Activated T-helper 2 cell treated with anti-CD3 and anti-CD28 coated beads, Interferon-gamma antibody, Interleukin-2, Interleukin-4, amounts not matched to agents 10 μg/mL and 5 μg/mL and 100 μg/mL, durations not matched to agents 14 hours and 24 hours and 36 hours (primary cell): Measurements from ENCODE around the gene SREBF2. TPM values are rescaled to one million over a fixed set of nuclear protein-coding genes. Genes with fewer than 3 reads are reported as not detected.

Experiments
- DNase-seq: peaks from one replicate; pipeline ENCODE4 v3.0.0; 2021; ENCODE audit warnings: low spot score
- H3K27ac Mint-ChIP-seq: one replicate; pipeline ENCODE4 v1.8.0; 2021; ENCODE audit warnings: mixed read lengths
- H3K27me3 Mint-ChIP-seq: one replicate; pipeline ENCODE4 v1.8.0; 2021; ENCODE audit warnings: low read depth, mixed read lengths
- H3K36me3 Mint-ChIP-seq: one replicate; pipeline ENCODE4 v1.8.0; 2021; ENCODE audit warnings: low read depth, mixed read lengths
- H3K4me1 Mint-ChIP-seq: one replicate; pipeline ENCODE4 v1.8.0; 2021; ENCODE audit warnings: low read depth, mixed read lengths
- H3K4me3 Mint-ChIP-seq: one replicate; pipeline ENCODE4 v1.8.0; 2021; ENCODE audit warnings: low read depth, mild to moderate bottlenecking, moderate library complexity, mixed read lengths
- H3K9me3 Mint-ChIP-seq: one replicate; pipeline ENCODE4 v1.8.0; 2021; ENCODE audit warnings: mixed read lengths
- intact Hi-C: fragments of 100-400 bp; cut with micrococcal nuclease; formaldehyde crosslinking; loops from one replicate; pipeline ENCODE4 v1.15.1; 2023
- total RNA-seq: library from RNA; stranded (reverse); gene quantifications from 2 replicates; pipeline ENCODE4 v1.2.3, GENCODE V29; 2022

SREBF2 gene
- total RNA-seq, 1 donor from 2014 or later: 191 TPM

- no peaks in the 10 kb centered on the region for H3K9me3 Mint-ChIP-seq
- H3K4me1 Mint-ChIP-seq: peaks cover 8% of the 10 kb centered on the region
- DNase-seq: no peak
- H3K4me3 Mint-ChIP-seq: peak overlapping the region; percentile 42
- intact Hi-C loops: no loop called here
- H3K27ac Mint-ChIP-seq: no peak overlapping the region
- no peaks in the 10 kb centered on the region for H3K36me3 Mint-ChIP-seq
- peaks cover 20% of the 10 kb centered on the region for H3K27me3 Mint-ChIP-seq
Observed at GRCh38 chr22:41919357-41920224, 86.7 kb downstream of the SREBF2 start.

GRCh38 chr22:41920271-41920976, 87.5 kb downstream of the SREBF2 start:
- Mint-ChIP-seq H3K4me3 (no peak overlapping the region), H3K27ac (no peak overlapping the region)

GRCh38 chr22:41922328-41922727, 89.4 kb downstream of the SREBF2 start:
- peaks cover 14% of the 10 kb centered on the region for H3K27me3 Mint-ChIP-seq
- no peak overlapping the region for H3K4me3 Mint-ChIP-seq
- H3K36me3 Mint-ChIP-seq: no peaks in the 10 kb centered on the region
- H3K27ac Mint-ChIP-seq: no peak overlapping the region
- H3K4me1 Mint-ChIP-seq: peaks cover 9% of the 10 kb centered on the region
- intact Hi-C loops: no loop called here
- H3K9me3 Mint-ChIP-seq: no peaks in the 10 kb centered on the region
- DNase-seq: no peak

More at GRCh38 chr22:41920271-41920976, 87.5 kb downstream of the SREBF2 start:
- DNase-seq: no peak
- intact Hi-C loops: no loop called here
- Mint-ChIP-seq H3K9me3 (no peaks in the 10 kb centered on the region), H3K36me3 (no peaks in the 10 kb centered on the region), H3K4me1 (peaks cover 9% of the 10 kb centered on the region), H3K27me3 (peaks cover 23% of the 10 kb centered on the region)

GRCh38 chr22:41922940-41923594, 90.2 kb downstream of the SREBF2 start:
- intact Hi-C loops: no loop called here
- Mint-ChIP-seq H3K9me3 (no peaks in the 10 kb centered on the region), H3K36me3 (no peaks in the 10 kb centered on the region), H3K27ac (no peak overlapping the region), H3K4me1 (peaks cover 12% of the 10 kb centered on the region), H3K4me3 (no peak overlapping the region), H3K27me3 (peaks cover 19% of the 10 kb centered on the region)
- DNase-seq: no peak

- Mint-ChIP-seq H3K27ac (no peak overlapping the region), H3K27me3 (peaks cover 20% of the 10 kb centered on the region), H3K36me3 (no peaks in the 10 kb centered on the region), H3K4me3 (no peak overlapping the region), H3K9me3 (no peaks in the 10 kb centered on the region), H3K4me1 (peaks cover 11% of the 10 kb centered on the region)
- no peak for DNase-seq
- intact Hi-C loops: no loop called here
Observed at GRCh38 chr22:41923595-41924276, 90.8 kb downstream of the SREBF2 start.

- peaks cover 20% of the 10 kb centered on the region for H3K27me3 Mint-ChIP-seq
- peaks cover 11% of the 10 kb centered on the region for H3K4me1 Mint-ChIP-seq
- no peaks in the 10 kb centered on the region for H3K9me3 Mint-ChIP-seq
- no peaks in the 10 kb centered on the region for H3K36me3 Mint-ChIP-seq
- intact Hi-C loops: loop anchor here (2.0 kb wide), 1 partner anchor 15 kb away; no protein-coding TSS in a partner anchor
- H3K4me3 Mint-ChIP-seq: peak overlapping the region; percentile 67
- H3K27ac Mint-ChIP-seq: no peak overlapping the region
- peak; percentile 68 for DNase-seq
Observed at GRCh38 chr22:41925783-41926460, 93.0 kb downstream of the SREBF2 start.

- no peaks in the 10 kb centered on the region for H3K9me3 Mint-ChIP-seq
- peak overlapping the region; percentile 10 for H3K4me3 Mint-ChIP-seq
- H3K27ac Mint-ChIP-seq: no peak overlapping the region
- DNase-seq: no peak
- H3K27me3 Mint-ChIP-seq: peaks cover 20% of the 10 kb centered on the region
- no peaks in the 10 kb centered on the region for H3K36me3 Mint-ChIP-seq
- H3K4me1 Mint-ChIP-seq: peaks cover 11% of the 10 kb centered on the region
- intact Hi-C loops: loop anchor here (2.0 kb wide), 1 partner anchor 13 kb away; no protein-coding TSS in a partner anchor
Observed at GRCh38 chr22:41927813-41928212, 94.9 kb downstream of the SREBF2 start.

GRCh38 chr22:41928593-41929417, 95.9 kb downstream of the SREBF2 start:
- Mint-ChIP-seq H3K36me3 (no peaks in the 10 kb centered on the region), H3K9me3 (no peaks in the 10 kb centered on the region), H3K4me1 (peaks cover 11% of the 10 kb centered on the region), H3K4me3 (no peak overlapping the region), H3K27me3 (peaks cover 20% of the 10 kb centered on the region), H3K27ac (no peak overlapping the region)
- intact Hi-C loops: no loop called here
- no peak for DNase-seq

GRCh38 chr22:41929418-41929810, 96.5 kb downstream of the SREBF2 start:
- no peak for DNase-seq
- Mint-ChIP-seq H3K36me3 (no peaks in the 10 kb centered on the region), H3K27me3 (peaks cover 20% of the 10 kb centered on the region), H3K27ac (no peak overlapping the region), H3K4me3 (no peak overlapping the region), H3K4me1 (peaks cover 11% of the 10 kb centered on the region), H3K9me3 (no peaks in the 10 kb centered on the region)
- intact Hi-C loops: no loop called here

- H3K36me3 Mint-ChIP-seq: peaks cover 4% of the 10 kb centered on the region
- no peak for DNase-seq
- H3K27ac Mint-ChIP-seq: no peak overlapping the region
- no peak overlapping the region for H3K4me3 Mint-ChIP-seq
- peaks cover 12% of the 10 kb centered on the region for H3K4me1 Mint-ChIP-seq
- H3K27me3 Mint-ChIP-seq: peaks cover 11% of the 10 kb centered on the region
- no peaks in the 10 kb centered on the region for H3K9me3 Mint-ChIP-seq
- intact Hi-C loops: no loop called here
Observed at GRCh38 chr22:41931701-41932269, 98.9 kb downstream of the SREBF2 start.

- Mint-ChIP-seq H3K36me3 (peaks cover 4% of the 10 kb centered on the region), H3K4me1 (peaks cover 12% of the 10 kb centered on the region), H3K27me3 (peaks cover 8% of the 10 kb centered on the region), H3K9me3 (no peaks in the 10 kb centered on the region), H3K4me3 (no peak overlapping the region), H3K27ac (no peak overlapping the region)
- intact Hi-C loops: no loop called here
- DNase-seq: no peak
Observed at GRCh38 chr22:41932353-41932752, 99.4 kb downstream of the SREBF2 start.
